ENCODE measurements around the gene CNTFR.

The CNTFR gene

DNA sequence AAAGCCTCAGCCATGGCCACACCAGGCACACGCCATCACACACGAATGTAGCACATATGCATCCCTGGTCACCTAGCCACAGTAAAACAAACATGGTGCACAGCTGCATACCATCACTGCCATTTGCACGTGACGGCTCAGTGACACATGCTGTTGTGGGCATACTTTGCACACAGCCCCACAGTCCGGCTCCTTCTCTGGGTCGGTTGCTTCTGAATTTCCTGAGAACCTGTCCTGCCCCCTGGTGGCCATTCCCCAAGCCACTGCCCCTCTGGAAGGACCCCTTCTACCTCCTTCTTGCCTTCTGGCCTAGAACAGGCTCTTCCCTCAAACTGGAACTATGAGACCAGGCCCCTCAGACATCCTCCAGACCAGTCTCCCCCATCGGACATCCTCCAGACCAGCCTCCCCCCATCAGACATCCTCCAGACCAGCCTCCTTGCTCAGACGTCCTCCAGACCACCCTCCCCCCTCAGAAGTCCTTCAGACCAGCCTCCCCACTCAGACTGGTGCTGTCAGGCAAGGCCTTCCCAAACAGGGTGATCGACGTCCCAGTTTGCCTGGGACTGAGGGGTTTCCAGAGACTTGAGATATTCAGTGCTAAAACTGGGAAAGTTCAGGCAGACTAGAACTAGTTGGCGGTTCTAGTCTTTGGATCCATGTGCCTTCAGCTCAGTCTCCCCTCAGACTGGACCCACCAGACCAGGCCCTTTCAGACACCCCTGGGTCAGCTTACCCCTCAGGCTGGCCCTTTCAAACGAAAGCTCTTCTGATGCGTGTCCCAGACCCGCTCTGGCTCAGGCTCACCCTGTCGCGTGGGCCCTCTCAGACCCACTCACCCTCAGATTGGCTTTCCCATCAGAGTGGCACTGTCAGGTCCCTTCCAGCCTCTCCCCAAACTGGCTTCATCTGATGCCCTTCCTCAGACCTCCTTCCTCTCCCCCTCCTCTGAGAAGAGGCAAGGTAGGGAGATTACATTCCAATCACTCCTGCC, 42.4 kb downstream of the CNTFR start:
- peaks cover 30% of the 10 kb centered on the region for H3K27me3 Mint-ChIP-seq (ENCODE audit: low read depth, poor library complexity)
- H3K36me3 Mint-ChIP-seq (ENCODE audit: low read depth) = no peaks in the 10 kb centered on the region
- peak overlapping the region; percentile 44 for H3K27ac Mint-ChIP-seq
- no peak overlapping the region for H3K4me3 Mint-ChIP-seq
- peaks cover 31% of the 10 kb centered on the region for H3K4me1 Mint-ChIP-seq
- peak; percentile 82 for DNase-seq
- peaks cover 4% of the 10 kb centered on the region for H3K9me3 Mint-ChIP-seq
- TF ChIP-seq, protein P1, sequence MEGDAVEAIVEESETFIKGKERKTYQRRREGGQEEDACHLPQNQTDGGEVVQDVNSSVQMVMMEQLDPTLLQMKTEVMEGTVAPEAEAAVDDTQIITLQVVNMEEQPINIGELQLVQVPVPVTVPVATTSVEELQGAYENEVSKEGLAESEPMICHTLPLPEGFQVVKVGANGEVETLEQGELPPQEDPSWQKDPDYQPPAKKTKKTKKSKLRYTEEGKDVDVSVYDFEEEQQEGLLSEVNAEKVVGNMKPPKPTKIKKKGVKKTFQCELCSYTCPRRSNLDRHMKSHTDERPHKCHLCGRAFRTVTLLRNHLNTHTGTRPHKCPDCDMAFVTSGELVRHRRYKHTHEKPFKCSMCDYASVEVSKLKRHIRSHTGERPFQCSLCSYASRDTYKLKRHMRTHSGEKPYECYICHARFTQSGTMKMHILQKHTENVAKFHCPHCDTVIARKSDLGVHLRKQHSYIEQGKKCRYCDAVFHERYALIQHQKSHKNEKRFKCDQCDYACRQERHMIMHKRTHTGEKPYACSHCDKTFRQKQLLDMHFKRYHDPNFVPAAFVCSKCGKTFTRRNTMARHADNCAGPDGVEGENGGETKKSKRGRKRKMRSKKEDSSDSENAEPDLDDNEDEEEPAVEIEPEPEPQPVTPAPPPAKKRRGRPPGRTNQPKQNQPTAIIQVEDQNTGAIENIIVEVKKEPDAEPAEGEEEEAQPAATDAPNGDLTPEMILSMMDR (IDR thresholded peaks at IDR 0.05) = peak; percentile 69

DNA sequence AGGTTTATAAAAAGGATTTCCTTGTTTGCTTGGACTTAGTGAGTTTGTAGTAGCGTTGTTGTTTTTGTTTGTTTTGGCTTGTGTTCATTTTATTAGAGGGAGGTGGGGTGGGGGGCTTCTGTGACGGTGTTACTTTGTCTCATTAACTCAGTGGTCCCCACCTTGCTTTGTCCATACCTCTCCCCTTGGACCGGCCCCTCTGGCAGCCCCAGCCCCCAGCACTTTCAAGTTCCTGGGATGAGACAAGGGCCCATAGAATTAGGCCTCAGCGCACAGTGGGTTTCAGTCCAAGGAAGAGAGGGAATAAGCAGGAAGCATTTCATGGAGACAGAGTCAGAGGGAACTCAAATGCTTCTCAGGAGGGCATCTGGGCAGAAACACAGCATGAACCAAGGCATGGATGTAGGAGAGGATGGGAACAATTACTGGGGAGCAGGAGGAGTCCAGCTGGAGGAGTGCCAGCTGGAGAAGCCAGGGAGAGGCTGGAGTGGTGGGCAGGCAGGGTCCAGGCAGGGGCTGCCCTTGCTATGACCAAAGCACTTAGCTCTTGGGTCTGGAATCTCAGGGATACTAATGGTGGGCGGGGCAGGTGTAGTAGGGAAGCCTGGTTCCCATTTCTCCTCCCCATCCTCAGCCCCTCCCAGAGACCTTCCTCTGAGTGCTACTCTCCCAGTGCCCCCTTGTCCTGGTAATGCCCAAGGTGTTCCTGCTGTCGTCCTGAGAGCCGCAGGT, 43.3 kb downstream of the CNTFR start:
- Mint-ChIP-seq H3K36me3 (ENCODE audit: low read depth) (no peaks in the 10 kb centered on the region), H3K27ac (no peak overlapping the region), H3K27me3 (ENCODE audit: low read depth, poor library complexity) (peaks cover 34% of the 10 kb centered on the region), H3K4me1 (peaks cover 31% of the 10 kb centered on the region), H3K4me3 (no peak overlapping the region), H3K9me3 (peaks cover 4% of the 10 kb centered on the region)
- TF ChIP-seq, protein P1 (IDR thresholded peaks at IDR 0.05) = no peak
- DNase-seq = no peak

DNA sequence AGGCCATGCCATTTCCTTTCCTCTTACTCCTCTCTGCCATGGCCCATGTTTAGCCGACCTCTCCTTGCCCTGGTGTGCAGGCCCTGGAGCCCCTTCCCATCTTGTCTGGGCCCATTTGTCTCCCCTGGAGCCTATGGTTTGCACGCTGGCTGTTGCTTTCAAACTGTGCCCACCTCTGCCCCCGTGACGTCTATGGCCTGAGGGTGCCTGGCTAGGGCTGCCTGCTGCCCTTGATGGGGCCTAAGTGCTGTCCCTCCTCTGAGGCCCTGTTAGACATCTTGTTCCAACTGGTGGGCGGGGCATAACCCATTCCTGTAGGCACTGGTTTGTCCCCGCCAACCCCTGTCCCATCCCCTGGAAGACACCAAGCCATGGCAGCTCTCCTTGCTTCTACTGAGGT, 44.0 kb downstream of the CNTFR start:
- no peak overlapping the region for H3K4me3 Mint-ChIP-seq
- peaks cover 31% of the 10 kb centered on the region for H3K4me1 Mint-ChIP-seq
- TF ChIP-seq, protein P1 (IDR thresholded peaks at IDR 0.05) = no peak
- H3K27ac Mint-ChIP-seq = no peak overlapping the region
- H3K27me3 Mint-ChIP-seq (ENCODE audit: low read depth, poor library complexity) = peaks cover 36% of the 10 kb centered on the region
- no peaks in the 10 kb centered on the region for H3K36me3 Mint-ChIP-seq (ENCODE audit: low read depth)
- H3K9me3 Mint-ChIP-seq = peaks cover 4% of the 10 kb centered on the region
- no peak for DNase-seq

DNA sequence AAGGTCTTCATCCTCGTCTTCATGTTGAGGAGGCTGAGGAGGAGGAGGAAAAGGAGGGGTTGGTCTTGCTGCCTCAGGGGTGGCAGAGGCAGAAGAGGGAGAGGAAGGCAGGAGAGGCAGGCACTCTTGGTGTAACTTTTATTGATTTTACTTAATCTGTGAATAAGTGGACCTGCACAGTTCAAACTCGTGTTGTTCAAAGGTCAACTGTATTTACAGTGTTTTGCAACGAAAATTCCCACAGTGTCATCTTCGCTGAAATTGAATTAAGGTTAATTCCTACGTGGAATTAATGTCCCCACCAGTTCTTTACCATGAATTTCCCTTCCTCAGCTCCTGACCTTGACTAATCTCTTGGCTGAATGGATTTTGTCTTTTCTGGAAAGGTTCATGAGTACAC, 45.5 kb downstream of the CNTFR start:
- Mint-ChIP-seq H3K4me3 (no peak overlapping the region), H3K4me1 (peaks cover 23% of the 10 kb centered on the region), H3K36me3 (ENCODE audit: low read depth) (no peaks in the 10 kb centered on the region), H3K9me3 (peaks cover 4% of the 10 kb centered on the region), H3K27me3 (ENCODE audit: low read depth, poor library complexity) (peaks cover 42% of the 10 kb centered on the region), H3K27ac (no peak overlapping the region)
- DNase-seq = no peak
- TF ChIP-seq, protein P1 (IDR thresholded peaks at IDR 0.05) = no peak

DNA sequence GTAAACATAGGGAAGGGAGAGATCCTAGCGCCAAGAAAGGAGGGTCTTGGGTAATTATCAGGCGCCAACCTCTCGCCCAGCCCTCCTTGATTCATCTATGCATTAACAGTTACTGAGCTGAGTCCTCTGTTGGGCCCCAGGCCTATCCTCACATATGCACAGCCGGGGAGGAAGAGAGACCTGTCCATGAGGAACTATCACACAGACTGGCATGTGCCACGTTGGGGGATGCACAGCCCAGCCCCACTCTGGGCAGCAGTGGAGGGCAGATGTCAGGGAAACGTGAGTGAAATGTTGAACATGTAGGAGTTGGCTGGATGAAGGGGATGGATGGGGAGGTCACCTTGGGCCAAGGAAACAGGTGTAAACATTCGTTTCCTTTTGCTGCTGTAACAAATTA, 48.0 kb downstream of the CNTFR start:
- DNase-seq = no peak
- no peak overlapping the region for H3K4me3 Mint-ChIP-seq
- peaks cover 4% of the 10 kb centered on the region for H3K9me3 Mint-ChIP-seq
- no peaks in the 10 kb centered on the region for H3K36me3 Mint-ChIP-seq (ENCODE audit: low read depth)
- peaks cover 49% of the 10 kb centered on the region for H3K27me3 Mint-ChIP-seq (ENCODE audit: low read depth, poor library complexity)
- no peak overlapping the region for H3K27ac Mint-ChIP-seq
- H3K4me1 Mint-ChIP-seq = peaks cover under 1% of the 10 kb centered on the region
- TF ChIP-seq, protein P1 (IDR thresholded peaks at IDR 0.05) = no peak
